H9 (cell line): ENCODE results near the gene MYO7A. TPM values are rescaled to one million over a fixed set of nuclear protein-coding genes. Genes with fewer than 3 reads are reported as not detected.

ENCODE experiments used
- DNase-seq: peaks from one replicate; pipeline ENCODE4 v3.0.0-alpha.2; 2017
- H2AFZ ChIP-seq: one replicate; pipeline ENCODE4 v1.6.1; 2013; ENCODE audit warnings: mild to moderate bottlenecking, low read length, control low read depth, moderate library complexity
- H2AK5ac ChIP-seq: 2 replicates; pipeline ENCODE4 v1.6.1; 2013; ENCODE audit warnings: low read length, control low read depth, mixed read lengths; ENCODE audit not compliant: insufficient read length
- H2BK120ac ChIP-seq: one replicate; pipeline ENCODE4 v1.6.1; 2013; ENCODE audit warnings: low read depth, mild to moderate bottlenecking, low read length, control low read depth, inconsistent platforms; ENCODE audit not compliant: poor library complexity, severe bottlenecking
- H2BK12ac ChIP-seq: 2 replicates; pipeline ENCODE4 v1.6.1; 2013; ENCODE audit warnings: low read length, control low read depth, mixed read lengths, low read depth; ENCODE audit not compliant: insufficient read length
- H2BK15ac ChIP-seq: 2 replicates; pipeline ENCODE4 v1.6.1; 2013; ENCODE audit warnings: low read depth, low read length, control low read depth
- H2BK20ac ChIP-seq: one replicate; pipeline ENCODE4 v1.6.1; 2013; ENCODE audit warnings: low read depth, mild to moderate bottlenecking, low read length, control low read depth, inconsistent platforms; ENCODE audit not compliant: poor library complexity, severe bottlenecking
- H2BK5ac ChIP-seq: 2 replicates; pipeline ENCODE4 v1.6.1; 2013; ENCODE audit warnings: low read length, control low read depth, mixed read lengths; ENCODE audit not compliant: insufficient read length
- H3K14ac ChIP-seq: 2 replicates; pipeline ENCODE4 v1.6.1; 2013; ENCODE audit warnings: low read length, control low read depth; ENCODE audit not compliant: insufficient read depth
- H3K18ac ChIP-seq: 2 replicates; pipeline ENCODE4 v1.6.1; 2013; ENCODE audit warnings: low read depth, mild to moderate bottlenecking, mixed read lengths, low read length, control low read depth; ENCODE audit not compliant: insufficient read length
- H3K23ac ChIP-seq: 2 replicates; pipeline ENCODE4 v1.6.1; 2013; ENCODE audit warnings: low read length, control low read depth, mixed read lengths, low read depth; ENCODE audit not compliant: insufficient read length
- H3K23me2 ChIP-seq: 2 replicates; pipeline ENCODE4 v1.6.1; 2013; ENCODE audit warnings: low read depth, mild to moderate bottlenecking, mixed read lengths, low read length, control low read depth; ENCODE audit not compliant: insufficient read length, poor library complexity, severe bottlenecking
- H3K27ac ChIP-seq: 2 replicates; pipeline ENCODE4 v1.5.1; 2013; ENCODE audit warnings: low read length, control low read depth, mixed read lengths, low read depth; ENCODE audit not compliant: insufficient read length
- H3K27me3 ChIP-seq: 2 replicates; pipeline ENCODE4 v1.6.1; 2013; ENCODE audit warnings: low read length, control low read depth, inconsistent platforms; ENCODE audit not compliant: insufficient read depth
- H3K4ac ChIP-seq: 2 replicates; pipeline ENCODE4 v1.6.1; 2013; ENCODE audit warnings: low read depth, mild to moderate bottlenecking, control low read depth, inconsistent platforms, low read length, moderate library complexity
- H3K4me1 ChIP-seq: 2 replicates; pipeline ENCODE4 v1.6.1; 2013; ENCODE audit warnings: low read length, control low read depth, inconsistent platforms; ENCODE audit not compliant: insufficient read depth
- H3K4me2 ChIP-seq: 2 replicates; pipeline ENCODE4 v1.6.1; 2013; ENCODE audit warnings: low read length, control low read depth, mixed read lengths; ENCODE audit not compliant: insufficient read length, insufficient read depth
- H3K56ac ChIP-seq: 2 replicates; pipeline ENCODE4 v1.6.1; 2013; ENCODE audit warnings: low read depth, mild to moderate bottlenecking, mixed read lengths, low read length, control low read depth; ENCODE audit not compliant: insufficient read length
- H3K79me1 ChIP-seq: 2 replicates; pipeline ENCODE4 v1.6.1; 2013; ENCODE audit warnings: low read depth, mild to moderate bottlenecking, moderate library complexity, low read length, control low read depth, inconsistent platforms; ENCODE audit not compliant: insufficient read depth, poor library complexity, severe bottlenecking
- H3K79me2 ChIP-seq: 2 replicates; pipeline ENCODE4 v1.6.1; 2013; ENCODE audit warnings: low read length, control low read depth, inconsistent platforms; ENCODE audit not compliant: insufficient read depth
- H3K9ac ChIP-seq: 2 replicates; pipeline ENCODE4 v1.6.1; 2013; ENCODE audit warnings: low read length, control low read depth, mixed read lengths; ENCODE audit not compliant: insufficient read length; ENCODE audit errors: extremely low read depth
- H3K9me3 ChIP-seq: one replicate; pipeline ENCODE4 v1.6.1; 2013; ENCODE audit warnings: low read depth, low read length, inconsistent platforms; ENCODE audit not compliant: control insufficient read depth
- H3T11ph ChIP-seq: one replicate; pipeline ENCODE4 v1.6.1; 2013; ENCODE audit warnings: mild to moderate bottlenecking, low read length, control low read depth, inconsistent platforms
- H4K20me1 ChIP-seq: one replicate; pipeline ENCODE4 v1.6.1; 2013; ENCODE audit not compliant: control insufficient read depth, insufficient read length, insufficient read depth
- H4K5ac ChIP-seq: 2 replicates; pipeline ENCODE4 v1.6.1; 2013; ENCODE audit warnings: low read depth, mild to moderate bottlenecking, mixed read lengths, low read length, control low read depth; ENCODE audit not compliant: insufficient read length
- H4K8ac ChIP-seq: replicated peaks from 2 replicates; pipeline ENCODE4 v1.6.1; 2013; ENCODE audit warnings: low read length, control low read depth, mixed read lengths, low read depth; ENCODE audit not compliant: insufficient read length
- H4K91ac ChIP-seq: 2 replicates; pipeline ENCODE4 v1.6.1; 2013; ENCODE audit warnings: low read depth, mild to moderate bottlenecking, moderate library complexity, mixed read lengths, low read length, control low read depth; ENCODE audit not compliant: insufficient read length
- H3K27ac Mint-ChIP-seq, 3 experiments: 2 replicates in 2 of 3; 3 replicates in 1 of 3; pipeline ENCODE4 v1.8.0; 2020 to 2021; ENCODE audit warnings: mixed read lengths in 3 of 3, mild to moderate bottlenecking in 1 of 3, moderate library complexity in 1 of 3
- H3K27me3 Mint-ChIP-seq: 2 replicates; pipeline ENCODE4 v1.8.0; 2021; ENCODE audit warnings: low read depth, mild to moderate bottlenecking, moderate library complexity, mixed read lengths
- H3K36me3 Mint-ChIP-seq, 3 experiments: 2 replicates in 2 of 3; 3 replicates in 1 of 3; pipeline ENCODE4 v1.8.0; 2020 to 2021; ENCODE audit warnings: low read depth in 3 of 3, mixed read lengths in 3 of 3; ENCODE audit not compliant: insufficient read depth in 1 of 3
- H3K4me1 Mint-ChIP-seq, 2 experiments: 2 replicates each; pipeline ENCODE4 v1.8.0; 2020; ENCODE audit warnings: mixed read lengths in 2 of 2
- H3K4me3 Mint-ChIP-seq, 2 experiments: 2 replicates in 1 of 2; 3 replicates in 1 of 2; pipeline ENCODE4 v1.8.0; 2020 to 2021; ENCODE audit warnings: mild to moderate bottlenecking in 2 of 2, mixed read lengths in 2 of 2, moderate library complexity in 1 of 2
- H3K9me3 Mint-ChIP-seq, 2 experiments: 2 replicates in 1 of 2; 3 replicates in 1 of 2; pipeline ENCODE4 v1.8.0; 2020; ENCODE audit warnings: mild to moderate bottlenecking in 2 of 2, mixed read lengths in 2 of 2, moderate library complexity in 1 of 2
- WGBS: extraction: QIAGEN DNeasy Blood & Tissue Kit; methylation state at CpG from one replicate; pipeline ENCODE4 v1.1.7; 2013; ENCODE audit warnings: missing lambda C conversion rate, low lambda C conversion rate, mixed read lengths; ENCODE audit not compliant: insufficient read length; ENCODE audit errors: extremely low coverage; 5-methylcytosine and 5-hydroxymethylcytosine counted together
- total RNA-seq: library from RNA; stranded (reverse); gene quantifications from 2 replicates; pipeline ENCODE4 v1.2.1, GENCODE V29; 2021
- TF ChIP-seq, protein P1 (sequence below): fragments of 200-600 bp; sonication (generic); conservative IDR thresholded peaks from 3 replicates; pipeline ENCODE4 v1.8.0; 2021; ENCODE audit warnings: antibody characterized with exemption, mild to moderate bottlenecking

MYO7A gene
- total RNA-seq, 1 experiment from 2014 or later, result 1.6 TPM

DNA sequence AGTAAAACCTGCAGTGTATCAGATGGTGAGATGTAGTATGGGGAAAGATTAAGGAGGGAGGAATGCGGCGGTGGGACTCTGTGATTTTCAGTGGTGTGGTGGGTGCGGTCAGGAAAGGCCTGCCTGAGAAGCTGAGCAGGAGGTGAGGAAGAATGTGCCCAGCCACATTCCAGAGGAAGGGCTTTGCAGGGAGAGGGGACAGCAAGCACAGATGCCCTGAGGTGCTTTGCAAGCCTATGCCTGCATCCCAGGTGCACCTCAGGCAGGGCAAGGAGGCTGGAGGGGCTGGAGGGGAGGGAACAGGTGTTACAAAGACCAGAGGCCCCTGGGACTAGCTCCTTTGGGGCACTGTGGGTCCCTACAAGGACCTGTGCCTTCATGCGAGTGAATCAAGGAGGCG is 42.1 kb downstream of the MYO7A start:
- Histone ChIP-seq H2BK20ac (no peak overlapping the region), H2BK5ac (no peak overlapping the region), H3K9me3 (no peaks in the 10 kb centered on the region), H3K4me1 (peaks cover 10% of the 10 kb centered on the region; the same call in 1 of the 2 replicates), H4K91ac (no peak overlapping the region), H3K4ac (no peak overlapping the region), H3K4me2 (no peak overlapping the region), H4K5ac (no peak overlapping the region), H4K20me1 (no peaks in the 10 kb centered on the region), H2AK5ac (no peak overlapping the region), H3K9ac (no peak overlapping the region), H3K27ac (no peak overlapping the region), H3K14ac (no peak overlapping the region; the same call in 1 of the 2 replicates), H2BK15ac (no peak overlapping the region), H3K56ac (no peak overlapping the region), H3T11ph (no peak overlapping the region), H3K27me3 (peaks cover 2% of the 10 kb centered on the region; the same call in 1 of the 2 replicates), H3K23me2 (no peaks in the 10 kb centered on the region), H3K79me2 (no peaks in the 10 kb centered on the region), H3K79me1 (no peaks in the 10 kb centered on the region), H4K8ac (no peak overlapping the region), H2AFZ (no peak overlapping the region), H2BK120ac (no peak overlapping the region), H3K18ac (no peak overlapping the region), H2BK12ac (no peak overlapping the region), H3K23ac (no peak overlapping the region)
- H3K9me3 Mint-ChIP-seq, result peaks cover 0 to 2% of the 10 kb centered on the region in 2 experiments; a peak in 1 of 5 replicates
- H3K36me3 Mint-ChIP-seq, result peaks cover 0 to 3% (median 0%) of the 10 kb centered on the region in 3 experiments; a peak in 2 of 7 replicates
- H3K27ac Mint-ChIP-seq, result peak overlapping the region; percentile 31 to 86 (median 60); a peak in 4 of 7 replicates
- peak; percentile 89 for DNase-seq
- TF ChIP-seq, protein P1, sequence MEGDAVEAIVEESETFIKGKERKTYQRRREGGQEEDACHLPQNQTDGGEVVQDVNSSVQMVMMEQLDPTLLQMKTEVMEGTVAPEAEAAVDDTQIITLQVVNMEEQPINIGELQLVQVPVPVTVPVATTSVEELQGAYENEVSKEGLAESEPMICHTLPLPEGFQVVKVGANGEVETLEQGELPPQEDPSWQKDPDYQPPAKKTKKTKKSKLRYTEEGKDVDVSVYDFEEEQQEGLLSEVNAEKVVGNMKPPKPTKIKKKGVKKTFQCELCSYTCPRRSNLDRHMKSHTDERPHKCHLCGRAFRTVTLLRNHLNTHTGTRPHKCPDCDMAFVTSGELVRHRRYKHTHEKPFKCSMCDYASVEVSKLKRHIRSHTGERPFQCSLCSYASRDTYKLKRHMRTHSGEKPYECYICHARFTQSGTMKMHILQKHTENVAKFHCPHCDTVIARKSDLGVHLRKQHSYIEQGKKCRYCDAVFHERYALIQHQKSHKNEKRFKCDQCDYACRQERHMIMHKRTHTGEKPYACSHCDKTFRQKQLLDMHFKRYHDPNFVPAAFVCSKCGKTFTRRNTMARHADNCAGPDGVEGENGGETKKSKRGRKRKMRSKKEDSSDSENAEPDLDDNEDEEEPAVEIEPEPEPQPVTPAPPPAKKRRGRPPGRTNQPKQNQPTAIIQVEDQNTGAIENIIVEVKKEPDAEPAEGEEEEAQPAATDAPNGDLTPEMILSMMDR, result no peak
- no peak overlapping the region; a peak in 1 of 5 replicates for H3K4me3 Mint-ChIP-seq
- WGBS, result no CpG with 5 or more reads among the region's 5 CpGs
- no peaks in the 10 kb centered on the region; the same call in none of the 2 replicates for H3K27me3 Mint-ChIP-seq
- H3K4me1 Mint-ChIP-seq, result peaks cover 49 to 57% of the 10 kb centered on the region in 2 experiments
